Esophagus muscularis mucosa (tissue), 4 donors: ENCODE measurements around the gene SEMA5B. TPM values are rescaled to one million over a fixed set of nuclear protein-coding genes. Genes with fewer than 3 reads are reported as not detected.

Source experiments
- DNase-seq: peaks from one replicate; pipeline ENCODE4 v3.0.0-alpha.2; 2017; ENCODE audit errors: extremely low spot score
- H3K27ac ChIP-seq, 4 donors: fragments of 200-600 bp; sonication (generic); replicated peaks in 1 of 4; 1 replicate in 3 of 4; 2 replicates in 1 of 4; pipeline ENCODE4 v1.5.1; 2016 to 2019; ENCODE audit warnings: mild to moderate bottlenecking in 1 of 4
- H3K27me3 ChIP-seq, 4 donors: fragments of 200-600 bp; sonication (generic); one replicate each; pipeline versions ENCODE4 v1.5.1 to v1.6.0; 2016 to 2019
- H3K36me3 ChIP-seq, 4 donors: fragments of 200-600 bp; sonication (generic); one replicate each; pipeline ENCODE4 v1.5.1; 2016 to 2019
- H3K4me1 ChIP-seq, 4 donors: fragments of 200-600 bp; sonication (generic); one replicate each; pipeline ENCODE4 v1.5.1; 2016 to 2019
- H3K4me3 ChIP-seq, 4 donors: fragments of 200-600 bp; sonication (generic); 1 replicate in 2 of 4; 2 replicates in 2 of 4; pipeline ENCODE4 v1.5.1; 2016 to 2019; ENCODE audit warnings: mild to moderate bottlenecking in 4 of 4, moderate library complexity in 1 of 4
- H3K9me3 ChIP-seq, 4 donors: fragments of 200-600 bp; sonication (generic); 1 replicate in 3 of 4; 2 replicates in 1 of 4; pipeline ENCODE4 v1.5.1; 2016 to 2019
- EP300 ChIP-seq: sonication (generic); formaldehyde crosslinking; IDR thresholded peaks from one replicate; pipeline ENCODE4 v1.6.1; 2017; ENCODE audit warnings: antibody characterized with exemption
- POLR2A ChIP-seq: fragments of 450-650 bp; IDR thresholded peaks from one replicate; pipeline ENCODE4 v1.6.1; 2017; ENCODE audit warnings: antibody characterized with exemption, moderate library complexity, mild to moderate bottlenecking, low read depth
- POLR2AphosphoS5 ChIP-seq, 2 donors: sonication (generic); formaldehyde crosslinking; IDR thresholded peaks; one replicate each; pipeline ENCODE4 v1.6.1; 2017; ENCODE audit warnings: antibody characterized with exemption in 2 of 2
- WGBS: methylation state at CpG from one replicate; pipeline ENCODE4 v1.1.5; 2018; 5-methylcytosine and 5-hydroxymethylcytosine counted together
- intact Hi-C: fragments of 100-400 bp; cut with DNase I; formaldehyde crosslinking; loops from one replicate; pipeline ENCODE4 v1.15.1; 2023
- total RNA-seq, 4 donors: library from RNA; depleted of rRNA; stranded (reverse); fragments of >200 nt; gene quantifications; one replicate each; pipeline versions ENCODE4 v1.1.0 to v1.2.1, GENCODE V29; 2016
- TF ChIP-seq, protein P1 (sequence below), 3 experiments: fragments of 200-600 bp in 2 of 3; fragments of 450-650 bp in 1 of 3; sonication (generic) in 2 of 3; IDR thresholded peaks; one replicate each; pipeline ENCODE4 v1.5.1; 2017 to 2019; ENCODE audit warnings: antibody characterized with exemption in 3 of 3, mild to moderate bottlenecking in 2 of 3, moderate library complexity in 1 of 3

The SEMA5B gene
- total RNA-seq, 4 donors from 2014 or later = under 0.01 to 1.6 (median 0.34) TPM

- Histone ChIP-seq H3K9me3 (no peaks in the 10 kb centered on the region), H3K27me3 (no peaks in the 10 kb centered on the region), H3K4me1 (no peaks in the 10 kb centered on the region), H3K27ac (no peak overlapping the region), H3K36me3 (peaks cover 14 to 44% (median 29%) of the 10 kb centered on the region in 4 donors), H3K4me3 (no peak overlapping the region)
- intact Hi-C loops = no loop called here
- TF ChIP-seq EP300 = no peak
- no peak for DNase-seq
Measured at GRCh38 chr3:122875547-122876127, 151.9 kb downstream of the SEMA5B start.

DNA sequence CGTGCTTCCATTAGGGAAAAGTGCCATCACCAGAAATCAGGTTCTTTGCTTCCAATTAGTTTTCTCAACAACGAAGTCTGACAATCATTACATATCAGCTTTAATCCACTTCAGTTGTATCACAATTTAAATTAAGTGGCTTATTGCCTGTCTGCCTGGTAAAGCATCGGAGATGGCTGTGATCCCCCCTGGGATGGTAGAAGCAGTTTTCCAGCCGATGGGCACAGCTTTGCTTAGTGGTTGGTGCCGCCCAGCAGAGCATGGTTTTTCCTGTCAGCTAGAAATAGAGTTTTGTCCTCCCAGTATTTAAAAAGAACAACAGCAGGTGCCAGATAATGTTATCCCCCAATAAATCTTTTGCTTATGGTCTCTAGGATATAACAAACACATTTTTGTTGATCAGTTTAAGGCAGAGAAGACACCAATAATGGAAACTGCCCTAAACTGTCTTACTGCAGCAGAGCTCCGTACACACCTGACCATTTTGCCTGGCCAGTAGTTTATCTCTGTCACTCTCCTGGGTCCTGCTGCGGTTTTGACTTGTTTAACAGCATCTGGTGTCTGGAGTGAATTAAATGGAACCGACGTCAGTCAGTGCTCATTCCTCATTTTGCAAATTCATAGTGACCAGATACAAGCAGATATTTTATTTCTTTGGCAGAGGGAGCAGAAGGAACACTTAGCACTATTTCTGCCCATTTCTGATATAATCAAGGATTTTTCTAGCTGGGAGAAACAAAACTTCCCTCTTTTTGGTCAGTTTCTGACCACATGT is 153.6 kb downstream of the SEMA5B start:
- Histone ChIP-seq H3K9me3 (no peaks in the 10 kb centered on the region), H3K27ac (no peak overlapping the region), H3K4me3 (no peak overlapping the region), H3K27me3 (no peaks in the 10 kb centered on the region), H3K36me3 (peaks cover 9 to 39% (median 21%) of the 10 kb centered on the region in 4 donors), H3K4me1 (no peaks in the 10 kb centered on the region)
- 86% methylated on average over 9 of the region's 9 CpGs for WGBS
- DNase-seq = no peak
- intact Hi-C loops = no loop called here
- TF ChIP-seq, protein P1, sequence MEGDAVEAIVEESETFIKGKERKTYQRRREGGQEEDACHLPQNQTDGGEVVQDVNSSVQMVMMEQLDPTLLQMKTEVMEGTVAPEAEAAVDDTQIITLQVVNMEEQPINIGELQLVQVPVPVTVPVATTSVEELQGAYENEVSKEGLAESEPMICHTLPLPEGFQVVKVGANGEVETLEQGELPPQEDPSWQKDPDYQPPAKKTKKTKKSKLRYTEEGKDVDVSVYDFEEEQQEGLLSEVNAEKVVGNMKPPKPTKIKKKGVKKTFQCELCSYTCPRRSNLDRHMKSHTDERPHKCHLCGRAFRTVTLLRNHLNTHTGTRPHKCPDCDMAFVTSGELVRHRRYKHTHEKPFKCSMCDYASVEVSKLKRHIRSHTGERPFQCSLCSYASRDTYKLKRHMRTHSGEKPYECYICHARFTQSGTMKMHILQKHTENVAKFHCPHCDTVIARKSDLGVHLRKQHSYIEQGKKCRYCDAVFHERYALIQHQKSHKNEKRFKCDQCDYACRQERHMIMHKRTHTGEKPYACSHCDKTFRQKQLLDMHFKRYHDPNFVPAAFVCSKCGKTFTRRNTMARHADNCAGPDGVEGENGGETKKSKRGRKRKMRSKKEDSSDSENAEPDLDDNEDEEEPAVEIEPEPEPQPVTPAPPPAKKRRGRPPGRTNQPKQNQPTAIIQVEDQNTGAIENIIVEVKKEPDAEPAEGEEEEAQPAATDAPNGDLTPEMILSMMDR (IDR thresholded peaks at IDR 0.05) = no peak
- TF ChIP-seq EP300 = no peak
- TF ChIP-seq POLR2A = no peak
- TF ChIP-seq POLR2AphosphoS5 (IDR thresholded peaks at IDR 0.05) = no peak

DNA sequence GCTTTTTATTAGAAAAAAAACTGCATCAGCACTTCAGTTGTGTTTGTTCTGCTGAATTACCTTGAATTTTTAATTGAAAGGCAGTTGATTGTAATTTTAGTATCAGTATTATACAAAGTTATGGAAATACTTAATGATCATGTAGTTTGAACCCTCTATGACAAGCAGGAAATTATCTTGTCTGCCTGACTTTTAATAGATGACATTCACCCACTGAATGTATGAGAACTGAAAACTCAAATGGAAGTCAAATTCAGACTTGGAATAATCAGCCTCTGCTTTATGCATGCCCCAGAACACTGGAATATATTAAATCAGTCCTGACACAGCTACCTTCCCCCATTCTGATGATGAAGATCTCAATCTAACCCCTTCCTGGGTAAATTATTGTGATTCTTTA is 159.2 kb downstream of the SEMA5B start:
- H3K4me1 ChIP-seq = no peaks in the 10 kb centered on the region
- intact Hi-C loops = no loop called here
- peaks cover 9 to 52% (median 25%) of the 10 kb centered on the region in 4 donors for H3K36me3 ChIP-seq
- TF ChIP-seq POLR2A (no peak), POLR2AphosphoS5 (IDR thresholded peaks at IDR 0.05) (no peak), EP300 (no peak)
- TF ChIP-seq, protein P1 (IDR thresholded peaks at IDR 0.05) = no peak
- no peak overlapping the region for H3K27ac ChIP-seq
- no peak overlapping the region for H3K4me3 ChIP-seq
- DNase-seq = no peak
- no peaks in the 10 kb centered on the region for H3K27me3 ChIP-seq
- no peaks in the 10 kb centered on the region for H3K9me3 ChIP-seq

GRCh38 chr3:122864498-122864897 is 163.1 kb downstream of the SEMA5B start:
- Histone ChIP-seq H3K27me3 (no peaks in the 10 kb centered on the region), H3K4me3 (no peak overlapping the region), H3K4me1 (peaks cover 0 to 12% (median 3%) of the 10 kb centered on the region in 4 donors), H3K27ac (no peak overlapping the region), H3K9me3 (no peaks in the 10 kb centered on the region), H3K36me3 (peaks cover 0 to 55% (median 23%) of the 10 kb centered on the region in 4 donors)
- TF ChIP-seq EP300 = no peak
- TF ChIP-seq, protein P1 (IDR thresholded peaks at IDR 0.05) = no peak
- TF ChIP-seq POLR2A = no peak
- no peak for TF ChIP-seq POLR2AphosphoS5 (IDR thresholded peaks at IDR 0.05)
- intact Hi-C loops = no loop called here
- DNase-seq = no peak

DNA sequence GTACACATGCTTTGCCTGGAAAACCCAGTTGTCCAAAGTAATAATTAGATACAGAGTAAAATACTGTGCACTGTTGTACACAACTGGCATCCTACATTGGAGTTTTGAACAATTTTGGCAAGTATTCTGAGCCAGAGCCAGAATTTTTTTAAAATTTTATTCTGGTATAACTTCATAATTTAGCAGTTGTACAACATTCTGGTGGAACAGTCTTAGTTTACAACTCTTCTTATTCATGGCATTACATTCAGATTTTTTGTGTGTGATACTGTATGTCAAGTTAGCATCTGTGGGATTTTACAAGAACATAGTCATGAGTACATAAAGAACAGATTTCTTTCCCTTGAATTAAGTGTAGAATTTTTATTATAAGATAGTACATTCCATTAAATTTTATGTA is 165.2 kb downstream of the SEMA5B start:
- peaks cover 0 to 53% (median 22%) of the 10 kb centered on the region in 4 donors for H3K36me3 ChIP-seq
- intact Hi-C loops = no loop called here
- H3K9me3 ChIP-seq = no peaks in the 10 kb centered on the region

More for the DNA sequence above, 165.2 kb downstream of the SEMA5B start:
- no peak overlapping the region for H3K27ac ChIP-seq
- no peaks in the 10 kb centered on the region for H3K27me3 ChIP-seq
- TF ChIP-seq POLR2AphosphoS5 (IDR thresholded peaks at IDR 0.05) (no peak), EP300 (no peak), POLR2A (no peak)
- TF ChIP-seq, protein P1 (IDR thresholded peaks at IDR 0.05) = no peak
- no peak for DNase-seq
- H3K4me3 ChIP-seq = no peak overlapping the region
- H3K4me1 ChIP-seq = peaks cover 0 to 12% (median 3%) of the 10 kb centered on the region in 4 donors

Other genes starting within 250 kb of the SEMA5B start
- 10 to 100 TPM in 1 of 4 donors, 1 to 10 TPM in 3; 5.5 to 14.5 (median 8.2) TPM for gene HSPBAP1, start 233.9 kb downstream of the SEMA5B start, total RNA-seq
- 10 to 100 TPM; 21.2 to 25.7 (median 24.1) TPM for gene SLC49A4, start 232.7 kb downstream of the SEMA5B start, total RNA-seq
- gene PDIA5, start 39.3 kb upstream of the SEMA5B start, total RNA-seq = 10 to 100 TPM; 12.5 to 16.4 (median 15.1) TPM
- 10 to 100 TPM; 12.0 to 29.9 (median 20.0) TPM for gene SEC22A, start 174.2 kb upstream of the SEMA5B start, total RNA-seq